WERI-Rb-1 (cell line): Measurements from ENCODE around the gene E2F4.

Source experiments
- DNase-seq: peaks from one replicate; pipeline ENCODE4 v3.0.0-alpha.2; 2020
- H3K27ac ChIP-seq: fragments of 250-450 bp; sonication (Bioruptor Pico); 2 replicates; pipeline ENCODE4 v1.5.1; 2020; ENCODE audit warnings: mild to moderate bottlenecking, moderate library complexity
- H3K27me3 ChIP-seq: fragments of 250-450 bp; sonication (Bioruptor Pico); 2 replicates; pipeline ENCODE4 v1.5.1; 2021; ENCODE audit warnings: mild to moderate bottlenecking, low read depth, moderate library complexity; ENCODE audit not compliant: insufficient read depth, severe bottlenecking
- H3K36me3 ChIP-seq: fragments of 250-450 bp; sonication (Bioruptor Pico); 2 replicates; pipeline ENCODE4 v1.5.1; 2020; ENCODE audit warnings: mild to moderate bottlenecking, moderate library complexity
- H3K4me3 ChIP-seq: 2 replicates; pipeline ENCODE4 v1.5.1; 2011; ENCODE audit warnings: low read depth, mild to moderate bottlenecking, control low read depth, low read length
- H3K9me3 ChIP-seq: fragments of 250-450 bp; sonication (Bioruptor Pico); 2 replicates; pipeline ENCODE4 v1.5.1; 2021; ENCODE audit warnings: mild to moderate bottlenecking, moderate library complexity; ENCODE audit not compliant: severe bottlenecking
- CTCF ChIP-seq: IDR thresholded peaks from 2 replicates; pipeline ENCODE4 v1.5.1; 2011; ENCODE audit warnings: low read depth, mild to moderate bottlenecking, control low read depth, inconsistent platforms, low read length

E2F4 gene

DNA sequence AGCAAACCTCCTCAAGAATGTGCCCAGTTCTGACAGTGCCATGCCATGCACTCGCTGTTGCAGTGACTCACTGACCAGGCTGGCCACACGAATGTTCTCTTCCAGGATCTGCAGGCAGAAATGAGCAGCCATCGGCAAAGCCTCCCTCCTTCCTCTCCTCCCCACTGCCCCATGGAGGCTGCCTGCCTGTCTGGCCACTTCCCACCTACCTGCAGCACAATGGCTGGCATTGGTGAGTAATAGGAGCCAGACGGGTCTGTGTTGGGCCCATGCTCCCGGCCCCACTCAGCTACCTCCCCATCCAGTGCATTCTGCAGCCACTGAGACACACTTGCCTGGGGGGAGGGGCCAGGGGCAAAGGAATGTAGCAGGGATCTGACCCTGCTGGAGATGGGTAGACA is 5.4 kb upstream of the E2F4 start:
- no peaks in the 10 kb centered on the region for H3K9me3 ChIP-seq
- no peak overlapping the region for H3K27ac ChIP-seq
- H3K27me3 ChIP-seq, result no peaks in the 10 kb centered on the region
- peaks cover 6% of the 10 kb centered on the region for H3K36me3 ChIP-seq
- no peak for TF ChIP-seq CTCF
- H3K4me3 ChIP-seq, result no peak overlapping the region
- DNase-seq, result no peak

GRCh38 chr16:67187175-67187890 is 4.6 kb upstream of the E2F4 start:
- Histone ChIP-seq H3K9me3 (no peaks in the 10 kb centered on the region), H3K27ac (no peak overlapping the region), H3K36me3 (peaks cover 7% of the 10 kb centered on the region), H3K4me3 (no peak overlapping the region), H3K27me3 (no peaks in the 10 kb centered on the region)
- no peak for DNase-seq
- TF ChIP-seq CTCF, result no peak

GRCh38 chr16:67188323-67188722 is 3.6 kb upstream of the E2F4 start:
- no peak for DNase-seq
- no peaks in the 10 kb centered on the region for H3K27me3 ChIP-seq
- no peak overlapping the region for H3K27ac ChIP-seq
- H3K4me3 ChIP-seq, result no peak overlapping the region
- no peaks in the 10 kb centered on the region for H3K9me3 ChIP-seq
- no peak for TF ChIP-seq CTCF
- H3K36me3 ChIP-seq, result peaks cover 9% of the 10 kb centered on the region

DNA sequence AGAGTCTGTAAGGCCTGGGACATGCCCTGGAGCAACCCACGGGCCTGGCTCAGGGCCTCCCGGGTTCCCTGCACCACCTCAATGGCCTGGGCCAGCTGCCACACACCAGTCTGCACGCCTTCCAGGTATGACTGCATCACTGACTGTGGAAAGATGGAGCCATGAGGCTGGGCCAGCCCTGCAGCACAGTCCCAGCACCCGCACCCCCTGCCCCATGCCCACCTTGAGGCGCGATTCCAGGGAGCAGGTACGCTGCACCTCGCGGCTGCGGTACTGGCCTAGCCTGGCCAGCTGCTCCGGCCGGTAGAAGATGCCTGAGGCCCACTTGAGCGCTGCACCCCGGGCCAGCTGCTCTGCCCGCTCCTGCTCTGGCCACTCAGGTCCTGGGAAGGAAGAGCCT is 3.2 kb upstream of the E2F4 start:
- Histone ChIP-seq H3K27ac (no peak overlapping the region), H3K36me3 (peaks cover 13% of the 10 kb centered on the region), H3K9me3 (no peaks in the 10 kb centered on the region), H3K27me3 (no peaks in the 10 kb centered on the region), H3K4me3 (no peak overlapping the region)
- DNase-seq, result no peak
- no peak for TF ChIP-seq CTCF

DNA sequence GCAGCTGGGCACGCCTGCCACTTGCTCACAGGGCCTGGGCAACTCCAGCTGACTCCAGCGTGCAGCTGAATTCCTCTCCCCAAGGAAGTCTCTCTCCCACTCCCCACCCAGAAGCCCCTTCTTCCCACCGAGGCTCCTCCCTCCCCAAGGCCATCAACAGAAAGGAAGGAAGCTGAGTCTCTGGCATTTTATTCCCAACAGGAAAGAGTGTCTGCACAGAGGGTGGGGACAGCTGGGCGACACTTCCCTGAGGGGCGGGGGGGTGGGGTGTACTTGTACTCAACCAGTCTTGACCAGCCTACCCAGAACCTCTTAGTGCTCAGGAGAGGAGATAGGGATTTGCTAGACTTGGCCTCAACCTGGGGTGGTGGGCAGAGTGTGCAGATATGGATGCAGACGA is 1.9 kb upstream of the E2F4 start, which contains the start of gene EXOC3L1:
Gene EXOC3L1 (minus strand): TSS at position 96 of the 400 bp plus-strand sequence. CDS start 460 bp downstream, outside the sequence.
- Histone ChIP-seq H3K9me3 (no peaks in the 10 kb centered on the region), H3K27me3 (no peaks in the 10 kb centered on the region), H3K27ac (peak within 1 kb of the TSS; percentile 47), H3K36me3 (peaks cover 26% of the 10 kb centered on the region), H3K4me3 (no peak within 1 kb of the TSS)
- no peak for TF ChIP-seq CTCF
- DNase-seq, result no peak
